GM12878 (cell line): ENCODE results near the gene BCR. TPM values are rescaled to one million over a fixed set of nuclear protein-coding genes. Genes with fewer than 3 reads are reported as not detected.

Source experiments
- ATAC-seq: fragments of 200-7000 bp; cut with Tn5 transposase; 3 replicates; pipeline ENCODE4 v1.9.1; 2020; ENCODE audit warnings: mild to moderate bottlenecking, moderate library complexity
- BruUV-seq: library from RNA; stranded (reverse); fragments of 400-500 nt; replicated peaks from 2 replicates; lab custom pipeline; 2021; lab: Mats Ljungman, UMichigan
- CTCF ChIA-PET: fragments of 300-600 bp; sonication (Branson Sonifier 250); formaldehyde crosslinking; extraction: SDS; loops from one replicate; lab custom pipeline; 2021; ENCODE audit warnings: inconsistent platforms; lab: Yijun Ruan, JAX
- POLR2A ChIA-PET: fragments of 350-600 bp; formaldehyde crosslinking; extraction: SDS; loops from one replicate; lab custom pipeline; 2021; ENCODE audit warnings: inconsistent platforms; lab: Charles Lee
- RAD21 ChIA-PET: fragments of 300-600 bp; sonication (Branson Sonifier 250); formaldehyde crosslinking; loops from one replicate; lab custom pipeline; 2023; ENCODE audit warnings: antibody characterized with exemption; ENCODE audit not compliant: unreplicated experiment; lab: Charles Lee
- SMC1A ChIA-PET: fragments of 300-600 bp; sonication (Branson Sonifier 250); formaldehyde crosslinking; loops from one replicate; lab custom pipeline; 2023; ENCODE audit not compliant: unreplicated experiment, uncharacterized antibody; lab: Charles Lee
- DNase-seq: peaks from one replicate; pipeline ENCODE4 v3.0.0-alpha.2; 2011; ENCODE audit warnings: low read depth, low spot score
- FAIRE-seq: peaks from 3 replicates; lab custom pipeline; 2011; peaks lifted over from hg19 to GRCh38; lab: Jason Lieb, UNC
- H2AFZ ChIP-seq: 2 replicates; pipeline ENCODE4 v1.6.0; 2011; ENCODE audit warnings: low read depth, low read length, control low read depth; ENCODE audit not compliant: control insufficient read depth
- H3K27ac ChIP-seq: 2 replicates; pipeline ENCODE4 v1.5.1; 2011; ENCODE audit warnings: control low read depth; ENCODE audit not compliant: control insufficient read depth, insufficient read depth
- H3K27me3 ChIP-seq, 2 experiments: replicated peaks in 1 of 2; 2 replicates each; pipeline versions ENCODE4 v1.6.0 to v1.6.1; 2011; ENCODE audit warnings: low read length in 1 of 2; ENCODE audit not compliant: control insufficient read depth in 2 of 2, insufficient read depth in 2 of 2
- H3K36me3 ChIP-seq, 2 experiments: 2 replicates each; pipeline ENCODE4 v1.5.1; 2011; ENCODE audit warnings: low read length in 1 of 2; ENCODE audit not compliant: control insufficient read depth in 2 of 2, insufficient read depth in 2 of 2
- H3K4me1 ChIP-seq: 2 replicates; pipeline ENCODE4 v1.6.1; 2011; ENCODE audit warnings: mild to moderate bottlenecking, low read length, moderate library complexity, mixed read lengths; ENCODE audit not compliant: control insufficient read depth, insufficient read depth
- H3K4me2 ChIP-seq: 2 replicates; pipeline ENCODE4 v1.6.0; 2011; ENCODE audit warnings: control low read depth; ENCODE audit not compliant: control insufficient read depth, insufficient read depth
- H3K4me3 ChIP-seq: fragments of 200-600 bp; sonication (generic); 2 replicates; pipeline ENCODE4 v1.5.1; 2016
- H3K79me2 ChIP-seq: 2 replicates; pipeline ENCODE4 v1.6.0; 2011; ENCODE audit warnings: low read length; ENCODE audit not compliant: control insufficient read depth, insufficient read depth
- H3K9ac ChIP-seq: 2 replicates; pipeline ENCODE4 v1.8.0; 2011; ENCODE audit warnings: low read length, control low read depth, mixed read lengths; ENCODE audit not compliant: control insufficient read depth, insufficient read depth
- H3K9me3 ChIP-seq: replicated peaks from 3 replicates; pipeline ENCODE4 v1.5.1; 2011; ENCODE audit warnings: mild to moderate bottlenecking, low read length; ENCODE audit not compliant: control insufficient read depth, insufficient read depth
- H4K20me1 ChIP-seq: 2 replicates; pipeline ENCODE4 v1.6.0; 2011; ENCODE audit not compliant: control insufficient read depth, insufficient read depth
- CUX1 ChIP-seq: IDR thresholded peaks from 2 replicates; pipeline ENCODE4 v1.6.1; 2012; ENCODE audit warnings: improper control_type of control experiment, low read depth, low read length; ENCODE audit not compliant: insufficient replicate concordance
- KAT2A ChIP-seq: conservative IDR thresholded peaks from 2 replicates; pipeline ENCODE4 v1.6.1; 2011; ENCODE audit warnings: low read depth, low read length; ENCODE audit not compliant: control insufficient read depth
- SIX5 ChIP-seq: IDR thresholded peaks from 2 replicates; pipeline ENCODE4 v1.6.1; 2011; ENCODE audit warnings: mild to moderate bottlenecking, low read depth, low read length, moderate library complexity; ENCODE audit not compliant: severe bottlenecking
- TAF1 ChIP-seq: IDR thresholded peaks from 2 replicates; pipeline ENCODE4 v1.6.1; 2011; ENCODE audit warnings: mild to moderate bottlenecking, low read depth, low read length, borderline replicate concordance
- WGBS: methylation state at CpG from one replicate; pipeline ENCODE4 v1.1.6; 2016; ENCODE audit warnings: low lambda C conversion rate; ENCODE audit not compliant: insufficient replicate concordance, insufficient coverage; ENCODE audit errors: missing lambda C conversion rate; 5-methylcytosine and 5-hydroxymethylcytosine counted together
- in situ Hi-C: fragments of 300-500 bp; cut with MboI; formaldehyde crosslinking; loops from 9 replicates; pipeline ENCODE4 v1.14.3; 2018; ENCODE audit warnings: mixed read lengths
- intact Hi-C: fragments of 100-400 bp; cut with micrococcal nuclease; formaldehyde crosslinking; loops from one replicate; pipeline ENCODE4 v1.14.2; 2022; ENCODE audit not compliant: unreplicated experiment
- polyA plus RNA-seq, 11 experiments: library from polyadenylated mRNA; depleted of rRNA in 4 of 11; unstranded in 6 of 11; stranded (reverse) in 5 of 11; fragments of >200 nt; fragmentation: Nextera tagmentation in 4 of 11; fragmentation: Illumina TruSeq in 1 of 11; extraction: Ambion mirVana in 4 of 11; extraction: Trizol in 1 of 11; gene quantifications; 1 replicate in 1 of 11; 2 replicates in 10 of 11; pipeline versions ENCODE4 v1.2.1 to v1.2.3, GENCODE V29; 2011 to 2016; ENCODE audit warnings: inconsistent platforms in 2 of 11, missing spikeins in 2 of 11, low read depth in 1 of 11
- total RNA-seq, 4 experiments: library from RNA; depleted of rRNA in 3 of 4; stranded (reverse); fragments of >200 nt in 3 of 4; fragmentation: Illumina TruSeq in 1 of 4; extraction: Trizol in 1 of 4; gene quantifications; 2 replicates each; pipeline versions ENCODE4 v1.2.1 to v1.2.3, GENCODE V29; 2013 to 2021

BCR gene
- total and polyA plus RNA-seq, 10 of the 15 experiments (the other 5 are each of a cell fraction or from before 2014, with no cell fraction given): 1.7 to 64.7 (median 18.4) TPM

- SMC1A ChIA-PET: interaction anchor here (0.9 to 2.0 kb wide), 2 partner anchors 101 to 147 kb away, joined by 3 to 5 read pairs; no protein-coding TSS in a partner anchor
Measured at GRCh38 chr22:23278883-23279675, 98.8 kb downstream of the BCR start.

More at GRCh38 chr22:23278883-23279675, 98.8 kb downstream of the BCR start:
- in situ Hi-C loops: loop anchor here (5.0 to 25.0 kb wide), 2 partner anchors 102 to 467 kb away; no protein-coding TSS in a partner anchor
- no peaks in the 10 kb centered on the region for H3K79me2 ChIP-seq
- no peaks in the 10 kb centered on the region for H3K9me3 ChIP-seq
- no peaks in the 10 kb centered on the region for H3K27me3 ChIP-seq
- RAD21 ChIA-PET: interaction anchor here (0.9 to 1.8 kb wide), 4 partner anchors 11 to 319 kb away, joined by 3 to 5 read pairs (median 4); no protein-coding TSS in a partner anchor
- no peak for DNase-seq
- BruUV-seq: no TSS peak
- no peak overlapping the region for H3K27ac ChIP-seq
- no peak overlapping the region for H3K9ac ChIP-seq
- peaks cover 0 to 21% of the 10 kb centered on the region in 2 experiments; a peak in 3 of 4 replicates for H3K36me3 ChIP-seq
- 85% methylated on average over 11 of the region's 11 CpGs for WGBS
- no peak overlapping the region for H3K4me3 ChIP-seq
- no peak overlapping the region for H2AFZ ChIP-seq
- POLR2A ChIA-PET: no interaction called here
- H3K4me1 ChIP-seq: peaks cover 11% of the 10 kb centered on the region
- CTCF ChIA-PET: interaction anchor here (0.6 to 5.3 kb wide), 8 partner anchors 11 to 319 kb away, joined by 3 to 209 read pairs (median 4); partner anchors contain the start of gene BCR
- no peak for ATAC-seq
- TF ChIP-seq CUX1: no peak
- TF ChIP-seq SIX5: no peak
- TF ChIP-seq KAT2A: no peak
- no peak for TF ChIP-seq TAF1
- no peak for FAIRE-seq
- no peaks in the 10 kb centered on the region for H4K20me1 ChIP-seq
- no peak overlapping the region for H3K4me2 ChIP-seq
- intact Hi-C loops: no loop called here
